HG02943 (cell line): ENCODE results near the gene ZNF823.
"Not testable (repeated sequence)": the region's sequence is repeated elsewhere in the genome, so short reads cannot be mapped to it uniquely, and the experiment has no call there.

Experiments
- ATAC-seq: cut with Tn5 transposase; IDR thresholded peaks from one replicate; pipeline ENCODE4 v1.9.1; 2021; ENCODE audit warnings: mild to moderate bottlenecking, low read depth, moderate library complexity; ENCODE audit not compliant: unreplicated experiment

The ZNF823 gene

DNA sequence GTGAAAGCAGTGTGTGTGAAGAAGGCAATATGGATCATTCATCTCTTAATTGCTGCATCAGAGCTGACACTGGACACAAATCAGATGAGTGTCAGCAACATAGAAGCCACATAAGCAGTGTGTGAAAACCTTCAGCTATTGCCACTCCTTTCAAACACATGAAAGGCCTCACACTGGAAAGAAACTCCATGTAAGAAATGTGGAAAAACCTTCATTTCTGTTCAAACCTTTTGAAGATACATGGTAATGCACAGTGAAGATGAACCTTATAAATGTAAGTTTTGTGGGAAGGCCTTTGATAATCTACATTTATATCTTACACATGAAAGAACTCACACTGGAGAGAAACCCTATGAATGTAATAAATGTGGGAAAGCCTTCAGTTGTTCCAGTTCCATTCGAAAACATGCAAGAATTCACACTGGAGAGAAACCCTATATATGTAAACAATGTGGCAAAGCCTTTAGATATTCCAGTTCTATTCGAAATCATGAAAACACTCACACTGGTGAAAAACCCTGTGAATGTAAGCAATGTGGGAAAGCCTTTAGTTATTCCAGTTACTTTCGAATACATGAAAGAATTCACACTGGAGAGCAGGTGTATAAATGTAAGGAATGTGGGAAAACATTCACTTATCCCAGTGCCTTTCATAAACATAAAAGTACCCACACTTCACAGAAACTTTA, 53.6 kb downstream of the ZNF823 start:
- ATAC-seq, result no peak

DNA sequence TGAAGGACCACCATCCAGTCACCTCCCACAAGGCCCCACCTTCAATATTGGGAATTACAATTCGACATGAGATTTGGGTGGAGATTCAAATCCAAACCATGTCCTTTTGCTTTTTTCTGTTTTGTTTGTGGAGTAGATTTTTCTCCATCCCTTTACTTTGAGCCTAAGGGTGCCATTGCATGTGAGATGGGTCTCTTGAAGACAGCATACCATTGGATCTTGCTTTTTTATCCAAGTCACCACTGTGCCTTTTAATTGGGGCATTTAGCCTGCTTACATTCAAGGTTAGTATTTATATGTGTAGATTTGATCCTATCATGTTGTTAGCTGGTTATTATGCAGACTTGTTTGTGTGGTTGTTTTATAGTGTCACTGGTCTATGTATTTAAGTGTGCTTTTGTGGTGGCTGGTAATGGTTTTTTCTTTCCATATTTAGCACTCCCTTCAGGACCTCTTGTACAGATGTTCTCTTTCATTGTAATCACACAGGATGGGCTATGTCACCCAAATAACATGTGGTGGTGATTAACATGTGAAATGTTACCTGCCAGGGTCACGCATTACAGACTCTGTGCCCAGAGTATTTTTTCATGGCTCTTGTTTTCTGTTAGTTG, 58.0 kb downstream of the ZNF823 start:
- no peak for ATAC-seq

DNA sequence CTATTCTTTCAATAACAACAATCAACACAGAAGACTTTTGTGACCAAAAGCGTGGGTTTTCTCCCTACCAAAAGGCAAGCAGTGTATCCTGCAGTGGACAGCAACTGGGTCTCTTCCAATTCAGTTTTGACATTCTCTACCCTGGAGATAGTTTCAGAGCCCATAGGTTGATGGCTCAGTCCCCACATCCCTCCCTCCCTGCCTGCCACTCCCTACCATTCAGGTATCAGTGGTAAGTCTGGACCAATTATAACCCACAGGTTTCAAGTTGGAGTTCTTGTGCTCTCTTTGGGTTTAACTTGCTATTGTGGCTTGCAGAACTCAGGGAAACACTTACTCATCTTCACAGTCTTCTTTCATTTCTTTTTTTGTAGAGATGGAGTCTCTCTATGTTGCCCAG, 60.2 kb downstream of the ZNF823 start:
- ATAC-seq, result no peak

DNA sequence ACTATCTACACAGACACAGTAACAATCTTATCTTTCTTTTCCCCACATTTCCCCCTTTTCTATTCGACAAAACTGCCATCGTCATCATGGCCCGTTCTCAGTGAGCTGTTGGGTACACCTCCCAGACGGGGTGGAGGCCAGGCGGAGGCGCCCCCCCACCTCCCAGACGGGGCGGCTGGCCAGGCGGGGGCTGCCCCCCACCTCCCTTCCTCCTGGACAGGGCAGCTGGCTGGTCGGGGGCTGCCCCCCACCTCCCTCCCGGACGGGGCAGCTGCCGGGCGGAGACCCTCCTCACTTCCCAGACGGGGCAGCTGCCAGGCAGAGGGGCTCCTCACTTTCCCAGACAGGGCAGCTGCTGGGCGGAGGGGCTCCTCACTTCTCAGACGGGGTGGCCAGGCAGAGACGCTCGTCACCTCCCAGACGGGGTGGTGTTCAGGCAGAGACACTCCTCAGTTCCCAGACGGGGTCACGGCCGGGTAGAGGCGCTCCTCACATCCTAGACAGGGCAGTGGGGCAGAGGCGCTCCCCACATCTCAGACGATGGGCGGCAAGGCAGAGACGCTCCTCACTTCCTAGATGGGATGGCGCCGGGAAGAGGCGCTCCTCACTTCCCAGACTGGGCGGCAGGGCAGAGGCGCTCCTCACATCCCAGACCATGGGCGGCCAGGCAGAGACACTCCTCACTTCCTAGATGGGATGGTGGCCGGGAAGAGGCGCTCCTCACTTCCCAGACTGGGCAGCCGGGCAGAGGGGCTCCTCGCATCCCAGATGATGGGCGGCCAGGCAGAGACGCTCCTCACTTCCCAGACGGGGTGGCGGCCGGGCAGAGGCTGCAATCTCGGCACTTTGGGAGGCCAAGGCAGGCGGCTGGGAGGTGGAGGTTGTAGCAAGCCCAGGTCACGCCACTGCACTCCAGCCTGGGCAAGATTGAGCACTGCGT, 61.8 kb downstream of the ZNF823 start:
- ATAC-seq, result not testable (repeated sequence)

DNA sequence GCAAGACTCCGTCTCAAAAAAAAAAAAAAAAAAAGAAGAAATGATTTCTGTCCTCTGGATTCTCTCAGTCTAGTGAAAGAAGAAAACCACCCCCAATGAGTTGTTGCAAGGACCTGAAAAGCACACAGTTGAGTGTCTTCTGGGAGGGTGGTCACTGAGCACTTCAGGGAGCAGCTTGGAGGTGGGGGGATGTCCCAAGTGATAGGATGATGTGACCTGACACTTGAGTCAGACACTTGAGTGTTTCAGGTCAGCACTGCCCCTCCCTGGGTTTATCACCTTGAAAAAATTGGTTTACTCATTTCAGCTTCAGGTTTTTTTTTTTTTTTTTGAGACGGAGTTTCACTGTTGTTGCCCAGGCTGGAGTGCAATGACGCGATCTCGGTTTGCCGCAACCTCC, 63.2 kb downstream of the ZNF823 start:
- no peak for ATAC-seq

DNA sequence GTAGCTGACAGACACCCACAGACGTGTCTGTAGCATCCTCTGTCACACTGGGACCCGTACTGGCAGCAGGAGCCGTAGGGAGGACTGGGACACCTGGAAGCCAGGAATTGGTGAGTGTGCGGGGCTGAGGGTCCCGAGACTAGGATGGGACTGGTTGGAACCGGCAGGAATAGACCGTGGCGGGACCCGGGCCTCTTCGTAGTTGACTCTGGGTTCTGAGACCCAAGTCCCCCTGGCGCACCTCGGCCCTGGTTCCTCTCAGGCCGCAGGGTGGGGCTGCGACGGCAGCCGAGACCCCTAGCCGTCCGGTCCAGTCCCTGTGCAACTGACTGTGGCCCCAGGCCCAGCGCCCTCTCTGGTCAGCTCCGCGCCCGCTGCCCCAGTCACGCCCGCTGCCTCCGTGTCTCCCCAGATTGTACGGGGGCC, 64.7 kb downstream of the ZNF823 start:
- no peak for ATAC-seq

DNA sequence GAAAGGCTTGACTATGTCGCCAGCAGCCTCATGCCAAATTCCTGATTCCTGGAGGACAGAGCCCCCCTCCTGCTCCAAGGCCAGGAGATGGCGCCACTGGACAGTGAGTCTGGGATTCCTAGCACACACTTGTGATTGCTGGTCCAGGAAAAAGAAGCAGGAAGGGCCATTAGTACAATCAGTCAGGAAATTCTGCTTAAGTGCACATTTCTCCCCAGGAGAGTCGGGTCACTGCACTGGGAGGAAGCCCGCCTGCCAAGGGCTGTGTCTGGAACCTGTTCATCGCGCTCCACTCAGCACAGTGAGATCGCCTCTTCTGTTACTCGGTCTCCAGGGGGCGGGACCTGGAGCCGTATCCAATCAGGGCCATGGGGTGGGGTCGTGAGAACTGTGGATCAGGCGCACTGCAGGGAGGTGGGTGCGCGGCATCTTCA, 65.1 kb downstream of the ZNF823 start:
- no peak for ATAC-seq
